ENCODE measurements around the gene ARF4. TPM values are rescaled to one million over a fixed set of nuclear protein-coding genes. Genes with fewer than 3 reads are reported as not detected.

Gene ARF4
- total and polyA plus RNA-seq, 10 of the 15 experiments (the other 5 are each of a cell fraction or from before 2014, with no cell fraction given) = 66.2 to 283 (median 128) TPM

GRCh38 chr3:57575966-57576626 lies 21.0 kb downstream of the ARF4 start:
- H3K9me3 ChIP-seq (replicated peaks; ENCODE audit: control insufficient read depth, insufficient read depth, low read length) = no peaks in the 10 kb centered on the region
- no peak overlapping the region for H2AFZ ChIP-seq (ENCODE audit: control insufficient read depth, low read depth, low read length)
- CTCF ChIA-PET = no interaction called here
- POLR2A ChIA-PET = interaction anchor here (0.6 to 1.1 kb wide), 3 partner anchors 12 to 70 kb away, joined by 3 to 4 read pairs (median 4); partner anchors contain the start of gene ARF4
- TF ChIP-seq ZNF384 (IDR thresholded peaks at IDR 0.05; ENCODE audit: borderline replicate concordance, low read depth, low read length) (no peak), MTA2 (IDR thresholded peaks at IDR 0.05; ENCODE audit: low read depth) (no peak), BRCA1 (IDR thresholded peaks at IDR 0.05; ENCODE audit: low read depth, low read length) (no peak), MTA3 (IDR thresholded peaks at IDR 0.05; ENCODE audit: borderline replicate concordance, low read length) (no peak), ZNF687 (IDR thresholded peaks at IDR 0.05) (no peak), NR2F1 (conservative IDR thresholded peaks at IDR 0.05) (no peak), BCLAF1 (IDR thresholded peaks at IDR 0.05) (no peak), PML (IDR thresholded peaks at IDR 0.05; ENCODE audit: low read length) (no peak), KLF5 (IDR thresholded peaks at IDR 0.05; ENCODE audit: partially characterized antibody) (no peak)
- H3K79me2 ChIP-seq (ENCODE audit: control insufficient read depth, insufficient read depth, low read length) = peaks cover 4% of the 10 kb centered on the region
- SMC1A ChIA-PET (ENCODE audit: uncharacterized antibody, unreplicated experiment) = interaction anchor here (1.0 to 1.8 kb wide), 2 partner anchors 10 to 12 kb away, joined by 5 read pairs; no protein-coding TSS in a partner anchor
- FAIRE-seq (no peak), DNase-seq (ENCODE audit: low read depth, low spot score) (no peak), ATAC-seq (no peak)
- no peaks in the 10 kb centered on the region for H4K20me1 ChIP-seq (ENCODE audit: control insufficient read depth, insufficient read depth)
- H3K36me3 ChIP-seq (ENCODE audit: control insufficient read depth in 2 of 2, insufficient read depth in 2 of 2, low read length in 1 of 2) = peaks cover 3 to 32% of the 10 kb centered on the region in 2 experiments; a peak in 3 of 4 replicates
- no peak overlapping the region for H3K4me3 ChIP-seq
- H3K4me1 ChIP-seq (ENCODE audit: control insufficient read depth, insufficient read depth, low read length) = no peaks in the 10 kb centered on the region
- intact Hi-C loops (cut with micrococcal nuclease; ENCODE audit: unreplicated experiment) = no loop called here
- H3K27ac ChIP-seq (ENCODE audit: control insufficient read depth, insufficient read depth) = no peak overlapping the region
- RAD21 ChIA-PET (ENCODE audit: unreplicated experiment) = interaction anchor here (0.6 to 2.5 kb wide), 2 partner anchors 179 to 487 kb away, joined by 3 to 5 read pairs; no protein-coding TSS in a partner anchor
- H3K9ac ChIP-seq (ENCODE audit: control insufficient read depth, insufficient read depth, low read length) = no peak overlapping the region
- 92% methylated on average over 3 of the region's 3 CpGs for WGBS (ENCODE audit: insufficient coverage, insufficient replicate concordance, low lambda C conversion rate, missing lambda C conversion rate)
- no TSS peak for BruUV-seq (replicated peaks)
- in situ Hi-C loops (cut with MboI) = no loop called here
- no peak overlapping the region for H3K4me2 ChIP-seq (ENCODE audit: control insufficient read depth, insufficient read depth)
- no peaks in the 10 kb centered on the region for H3K27me3 ChIP-seq (replicated peaks in 1 of 2; ENCODE audit: control insufficient read depth in 2 of 2, insufficient read depth in 2 of 2, low read length in 1 of 2)
